HEK293 (cell line): ENCODE data around the gene SDF2L1.

Experiments used
- BCL11A ChIP-seq: fragments of 450-650 bp; formaldehyde crosslinking; IDR thresholded peaks from 2 replicates; pipeline ENCODE4 v1.5.1; 2016; ENCODE audit warnings: low read depth, missing biosample characterization, missing genetic modification characterization
- BCL11B ChIP-seq: fragments of 450-650 bp; formaldehyde crosslinking; IDR thresholded peaks from 2 replicates; pipeline ENCODE4 v1.5.1; 2016; ENCODE audit warnings: low read depth, missing biosample characterization, missing genetic modification characterization
- CTCF ChIP-seq: fragments of 450-650 bp; formaldehyde crosslinking; IDR thresholded peaks from 2 replicates; pipeline ENCODE4 v1.5.1; 2016; ENCODE audit warnings: missing biosample characterization, missing genetic modification characterization
- IKZF3 ChIP-seq: fragments of 450-650 bp; IDR thresholded peaks from 2 replicates; pipeline ENCODE4 v1.5.0; 2018; ENCODE audit warnings: missing biosample characterization, mild to moderate bottlenecking, missing genetic modification characterization, moderate library complexity
- KLF17 ChIP-seq: fragments of 450-650 bp; formaldehyde crosslinking; IDR thresholded peaks from 2 replicates; pipeline ENCODE4 v1.5.1; 2016; ENCODE audit warnings: missing biosample characterization, missing genetic modification characterization
- SCRT1 ChIP-seq: fragments of 450-650 bp; formaldehyde crosslinking; IDR thresholded peaks from 2 replicates; pipeline ENCODE4 v1.5.1; 2016; ENCODE audit warnings: missing biosample characterization, missing genetic modification characterization, borderline replicate concordance
- TRIM28 ChIP-seq: IDR thresholded peaks from 2 replicates; pipeline ENCODE4 v1.6.1; 2011; ENCODE audit warnings: low read length, control low read depth, borderline replicate concordance
- YY1 ChIP-seq: fragments of 450-650 bp; formaldehyde crosslinking; IDR thresholded peaks from 2 replicates; pipeline ENCODE4 v1.5.1; 2018; ENCODE audit warnings: missing biosample characterization, missing genetic modification characterization
- ZFP41 ChIP-seq: fragments of 450-650 bp; formaldehyde crosslinking; IDR thresholded peaks from 2 replicates; pipeline ENCODE4 v1.5.1; 2016; ENCODE audit warnings: missing biosample characterization, missing genetic modification characterization, borderline replicate concordance
- ZFP69B ChIP-seq: fragments of 450-650 bp; formaldehyde crosslinking; IDR thresholded peaks from 2 replicates; pipeline ENCODE4 v1.5.1; 2016; ENCODE audit warnings: missing biosample characterization, missing genetic modification characterization
- ZNF133 ChIP-seq: fragments of 450-650 bp; formaldehyde crosslinking; IDR thresholded peaks from 2 replicates; pipeline ENCODE4 v1.5.1; 2016; ENCODE audit warnings: missing biosample characterization, missing genetic modification characterization
- ZNF274 ChIP-seq, 2 experiments: fragments of 200-500 bp in 1 of 2; fragments of 450-650 bp in 1 of 2; sonication (Bioruptor generic) in 1 of 2; formaldehyde crosslinking in 1 of 2; IDR thresholded peaks; 2 replicates each; pipeline versions ENCODE4 v1.5.1 to v1.6.1; 2014 to 2016; ENCODE audit warnings: borderline replicate concordance in 1 of 2, inconsistent platforms in 1 of 2, low read length in 1 of 2, missing biosample characterization in 1 of 2, missing genetic modification characterization in 1 of 2
- ZNF37A ChIP-seq: fragments of 450-650 bp; IDR thresholded peaks from 2 replicates; pipeline ENCODE4 v1.5.1; 2018; ENCODE audit warnings: missing biosample characterization, missing genetic modification characterization
- ZNF488 ChIP-seq: fragments of 450-650 bp; formaldehyde crosslinking; IDR thresholded peaks from 2 replicates; pipeline ENCODE4 v1.5.1; 2016; ENCODE audit warnings: missing biosample characterization, missing genetic modification characterization
- ZNF513 ChIP-seq: fragments of 450-650 bp; IDR thresholded peaks from 2 replicates; pipeline ENCODE4 v1.5.1; 2018; ENCODE audit warnings: missing biosample characterization, missing genetic modification characterization
- ZNF548 ChIP-seq: fragments of 450-650 bp; formaldehyde crosslinking; IDR thresholded peaks from 2 replicates; pipeline ENCODE4 v1.5.1; 2016; ENCODE audit warnings: missing biosample characterization, missing genetic modification characterization
- ZNF555 ChIP-seq: fragments of 450-650 bp; formaldehyde crosslinking; conservative IDR thresholded peaks from 2 replicates; pipeline ENCODE4 v1.5.1; 2017; ENCODE audit warnings: missing biosample characterization, mild to moderate bottlenecking, missing genetic modification characterization, inconsistent platforms
- ZNF645 ChIP-seq: fragments of 450-650 bp; formaldehyde crosslinking; IDR thresholded peaks from 2 replicates; pipeline ENCODE4; 2016; ENCODE audit warnings: missing biosample characterization, missing genetic modification characterization
- ZNF670 ChIP-seq: fragments of 450-650 bp; formaldehyde crosslinking; IDR thresholded peaks from 2 replicates; pipeline ENCODE4 v1.5.1; 2016; ENCODE audit warnings: missing biosample characterization, missing genetic modification characterization, low read depth
- ZNF701 ChIP-seq: fragments of 450-650 bp; formaldehyde crosslinking; IDR thresholded peaks from 2 replicates; pipeline ENCODE4 v1.5.1; 2016; ENCODE audit warnings: missing biosample characterization, missing genetic modification characterization
- ZNF747 ChIP-seq: fragments of 450-650 bp; formaldehyde crosslinking; IDR thresholded peaks from 2 replicates; pipeline ENCODE4 v1.5.1; 2016; ENCODE audit warnings: missing biosample characterization, missing genetic modification characterization
- ZNF76 ChIP-seq: fragments of 450-650 bp; formaldehyde crosslinking; IDR thresholded peaks from 2 replicates; pipeline ENCODE4; 2016; ENCODE audit warnings: low read depth, missing biosample characterization, missing genetic modification characterization, borderline replicate concordance
- TF ChIP-seq, protein P1 (sequence below): fragments of 450-650 bp; formaldehyde crosslinking; IDR thresholded peaks from 2 replicates; pipeline ENCODE4 v1.5.1; 2016; ENCODE audit warnings: missing biosample characterization, missing genetic modification characterization
- TF ChIP-seq, protein P2 (sequence below): fragments of 450-650 bp; formaldehyde crosslinking; IDR thresholded peaks from 2 replicates; pipeline ENCODE4 v1.5.1; 2016; ENCODE audit warnings: missing biosample characterization, missing genetic modification characterization
- TF ChIP-seq, protein P3 (sequence below): fragments of 450-650 bp; formaldehyde crosslinking; IDR thresholded peaks from 2 replicates; pipeline ENCODE4 v1.5.1; 2016; ENCODE audit warnings: missing biosample characterization, missing genetic modification characterization

The SDF2L1 gene

GRCh38 chr22:21657360-21658032 lies 15.4 kb downstream of the SDF2L1 start (continued):
- TF ChIP-seq ZNF548 (tag by site-specific recombination), result no peak
- TF ChIP-seq ZNF645 (tag by site-specific recombination), result no peak
- TF ChIP-seq KLF17, result no peak; the same call in 1 of the 2 replicates
- TF ChIP-seq YY1, result no peak
- TF ChIP-seq ZNF670, result no peak
- TF ChIP-seq SCRT1 (tag by site-specific recombination), result no peak
- no peak for TF ChIP-seq ZNF555
- no peak for TF ChIP-seq ZNF513 (tag by site-specific recombination)
- TF ChIP-seq, protein P1, sequence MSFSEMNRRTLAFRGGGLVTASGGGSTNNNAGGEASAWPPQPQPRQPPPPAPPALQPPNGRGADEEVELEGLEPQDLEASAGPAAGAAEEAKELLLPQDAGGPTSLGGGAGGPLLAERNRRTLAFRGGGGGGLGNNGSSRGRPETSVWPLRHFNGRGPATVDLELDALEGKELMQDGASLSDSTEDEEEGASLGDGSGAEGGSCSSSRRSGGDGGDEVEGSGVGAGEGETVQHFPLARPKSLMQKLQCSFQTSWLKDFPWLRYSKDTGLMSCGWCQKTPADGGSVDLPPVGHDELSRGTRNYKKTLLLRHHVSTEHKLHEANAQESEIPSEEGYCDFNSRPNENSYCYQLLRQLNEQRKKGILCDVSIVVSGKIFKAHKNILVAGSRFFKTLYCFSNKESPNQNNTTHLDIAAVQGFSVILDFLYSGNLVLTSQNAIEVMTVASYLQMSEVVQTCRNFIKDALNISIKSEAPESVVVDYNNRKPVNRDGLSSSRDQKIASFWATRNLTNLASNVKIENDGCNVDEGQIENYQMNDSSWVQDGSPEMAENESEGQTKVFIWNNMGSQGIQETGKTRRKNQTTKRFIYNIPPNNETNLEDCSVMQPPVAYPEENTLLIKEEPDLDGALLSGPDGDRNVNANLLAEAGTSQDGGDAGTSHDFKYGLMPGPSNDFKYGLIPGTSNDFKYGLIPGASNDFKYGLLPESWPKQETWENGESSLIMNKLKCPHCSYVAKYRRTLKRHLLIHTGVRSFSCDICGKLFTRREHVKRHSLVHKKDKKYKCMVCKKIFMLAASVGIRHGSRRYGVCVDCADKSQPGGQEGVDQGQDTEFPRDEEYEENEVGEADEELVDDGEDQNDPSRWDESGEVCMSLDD (tag by site-specific recombination), result no peak
- 0 out of 2 replicates have a peak, but pooled peaks have one; percentile 43 for TF ChIP-seq ZFP69B (tag by site-specific recombination)
- TF ChIP-seq ZNF133 (tag by site-specific recombination), result no peak
- no peak for TF ChIP-seq ZNF274 (IDR thresholded peaks at IDR 0.05; ENCODE audit: low read length)
- TF ChIP-seq ZNF274 (tag by site-specific recombination; IDR thresholded peaks at IDR 0.05; ENCODE audit: borderline replicate concordance), result no peak
- no peak for TF ChIP-seq ZNF701
- no peak for TF ChIP-seq ZFP41
- TF ChIP-seq, protein P2, sequence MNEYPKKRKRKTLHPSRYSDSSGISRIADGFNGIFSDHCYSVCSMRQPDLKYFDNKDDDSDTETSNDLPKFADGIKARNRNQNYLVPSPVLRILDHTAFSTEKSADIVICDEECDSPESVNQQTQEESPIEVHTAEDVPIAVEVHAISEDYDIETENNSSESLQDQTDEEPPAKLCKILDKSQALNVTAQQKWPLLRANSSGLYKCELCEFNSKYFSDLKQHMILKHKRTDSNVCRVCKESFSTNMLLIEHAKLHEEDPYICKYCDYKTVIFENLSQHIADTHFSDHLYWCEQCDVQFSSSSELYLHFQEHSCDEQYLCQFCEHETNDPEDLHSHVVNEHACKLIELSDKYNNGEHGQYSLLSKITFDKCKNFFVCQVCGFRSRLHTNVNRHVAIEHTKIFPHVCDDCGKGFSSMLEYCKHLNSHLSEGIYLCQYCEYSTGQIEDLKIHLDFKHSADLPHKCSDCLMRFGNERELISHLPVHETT, result no peak
- TF ChIP-seq TRIM28, result no peak
- no peak for TF ChIP-seq BCL11B (tag by site-specific recombination)
- TF ChIP-seq, protein P3, sequence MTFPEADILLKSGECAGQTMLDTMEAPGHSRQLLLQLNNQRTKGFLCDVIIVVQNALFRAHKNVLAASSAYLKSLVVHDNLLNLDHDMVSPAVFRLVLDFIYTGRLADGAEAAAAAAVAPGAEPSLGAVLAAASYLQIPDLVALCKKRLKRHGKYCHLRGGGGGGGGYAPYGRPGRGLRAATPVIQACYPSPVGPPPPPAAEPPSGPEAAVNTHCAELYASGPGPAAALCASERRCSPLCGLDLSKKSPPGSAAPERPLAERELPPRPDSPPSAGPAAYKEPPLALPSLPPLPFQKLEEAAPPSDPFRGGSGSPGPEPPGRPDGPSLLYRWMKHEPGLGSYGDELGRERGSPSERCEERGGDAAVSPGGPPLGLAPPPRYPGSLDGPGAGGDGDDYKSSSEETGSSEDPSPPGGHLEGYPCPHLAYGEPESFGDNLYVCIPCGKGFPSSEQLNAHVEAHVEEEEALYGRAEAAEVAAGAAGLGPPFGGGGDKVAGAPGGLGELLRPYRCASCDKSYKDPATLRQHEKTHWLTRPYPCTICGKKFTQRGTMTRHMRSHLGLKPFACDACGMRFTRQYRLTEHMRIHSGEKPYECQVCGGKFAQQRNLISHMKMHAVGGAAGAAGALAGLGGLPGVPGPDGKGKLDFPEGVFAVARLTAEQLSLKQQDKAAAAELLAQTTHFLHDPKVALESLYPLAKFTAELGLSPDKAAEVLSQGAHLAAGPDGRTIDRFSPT, result peak; percentile 88; the same call in 1 of the 2 replicates
- peak; percentile 76 for TF ChIP-seq CTCF (tag by site-specific recombination)
- peak; percentile 1; the same call in 1 of the 2 replicates for TF ChIP-seq BCL11A (tag by site-specific recombination)
- no peak for TF ChIP-seq ZNF37A (tag by site-specific recombination)
- TF ChIP-seq ZNF76 (tag by site-specific recombination), result peak; percentile 37; the same call in 1 of the 2 replicates
- TF ChIP-seq ZNF488 (tag by site-specific recombination), result no peak
- TF ChIP-seq ZNF747, result no peak
- TF ChIP-seq IKZF3, result no peak
